Heart right ventricle (tissue), 16 donors: ENCODE measurements around the gene EEFSEC. TPM values are rescaled to one million over a fixed set of nuclear protein-coding genes. Genes with fewer than 3 reads are reported as not detected.

Experiments used
- ATAC-seq, 8 donors: fragments of 200-7000 bp; cut with Tn5 transposase; one replicate each; pipeline ENCODE4 v1.9.1; 2020; ENCODE audit warnings: mild to moderate bottlenecking in 8 of 8, moderate library complexity in 8 of 8, moderate number of reproducible peaks in 1 of 8
- DNase-seq, 2 donors: peaks; one replicate each; pipeline ENCODE4 v3.0.0-alpha.2; 2020
- H3K27ac ChIP-seq, 10 donors: fragments of 200-600 bp; sonication (generic) in 2 of 10; one replicate each; pipeline versions ENCODE4 v1.5.0 to v1.8.0; 2020 to 2022; ENCODE audit warnings: mild to moderate bottlenecking in 3 of 10
- H3K27me3 ChIP-seq, 7 donors: fragments of 200-600 bp; one replicate each; pipeline ENCODE4 v1.8.0; 2021 to 2022; ENCODE audit warnings: mild to moderate bottlenecking in 2 of 7
- H3K36me3 ChIP-seq, 9 donors: fragments of 200-600 bp; sonication (generic) in 1 of 9; one replicate each; pipeline versions ENCODE4 v1.5.0 to v1.8.0; 2020 to 2022; ENCODE audit warnings: mild to moderate bottlenecking in 2 of 9
- H3K4me1 ChIP-seq, 9 donors: fragments of 200-600 bp; sonication (generic) in 1 of 9; one replicate each; pipeline versions ENCODE4 v1.5.0 to v1.8.0; 2020 to 2022; ENCODE audit warnings: mild to moderate bottlenecking in 4 of 9
- H3K4me3 ChIP-seq, 10 donors: fragments of 200-600 bp; sonication (generic) in 2 of 10; one replicate each; pipeline versions ENCODE4 v1.5.0 to v1.8.0; 2020 to 2022; ENCODE audit warnings: mild to moderate bottlenecking in 7 of 10, moderate library complexity in 2 of 10
- H3K9me3 ChIP-seq, 11 donors: fragments of 200-600 bp in 10 of 11; sonication (generic) in 2 of 11; one replicate each; pipeline versions ENCODE4 v1.5.0 to v1.8.0; 2013 to 2022; ENCODE audit warnings: mild to moderate bottlenecking in 2 of 11, control low read depth in 1 of 11, moderate library complexity in 1 of 11
- WGBS, 2 donors: extraction: QIAGEN DNeasy Blood & Tissue Kit; methylation state at CpG; one replicate each; pipeline ENCODE4 v1.1.7; 2013; ENCODE audit warnings: inconsistent platforms in 1 of 2; 5-methylcytosine and 5-hydroxymethylcytosine counted together
- intact Hi-C, 10 donors: fragments of 100-400 bp; cut with DNase I; formaldehyde crosslinking; loops; one replicate each; pipeline versions ENCODE4 v1.11.1 to v1.14.2; 2022
- polyA plus RNA-seq, 2 donors: library from polyadenylated mRNA; stranded (reverse); fragments of 200-250 nt; gene quantifications; one replicate each; pipeline ENCODE4 v1.2.3, GENCODE V29; 2013
- total RNA-seq, 10 donors: library from RNA; stranded (reverse); fragmentation: NEBNext Ultra II Directional in 3 of 10; extraction: Animal tissue kit (Norgen Biotek cat#: 25700) in 3 of 10; gene quantifications; one replicate each; pipeline versions ENCODE4 v1.2.1 to v1.2.4, GENCODE V29; 2021 to 2023
- TF ChIP-seq, protein P1 (sequence below), 9 donors: fragments of 200-600 bp; sonication (generic) in 2 of 9; IDR thresholded peaks; one replicate each; pipeline versions ENCODE4 v1.5.0 to v1.8.0; 2021 to 2022; ENCODE audit warnings: antibody characterized with exemption in 9 of 9, mild to moderate bottlenecking in 5 of 9, moderate library complexity in 1 of 9
- donor health status: Arrhythmogenic right ventricular cardiomyopathy.
- donor health status: ischemic (EF 13 %, LVEDD 7.1; RV severe dilation, severe dysfunction).
- donor health status: healthy with polysubstance abuse.
- donor health status: DM: no; HTN: yes; CAD: no.
- donor health status: DM: no; HTN: no; CAD: no.
- donor health status: ischemic (EF 25% LVEDD 6.9; RV normal size, moderate dysfunction).
- donor health status: ischemic (EF 25% LVEDD 5.7; RV mildly dilated, moderate dysfunction).
- donor health status: healthy.
- donor health status: DM: yes; HTN: yes; CAD: no.
- donor health status: Ischemic cardiomyopathy.
- donor health status: ischemic (EF 35%, LVEDD 5.7; RV mildly dilated, moderate dysfunction).
- donor health status: nonischemic (EF 11% LVEDD 7.7; RV severe dilation, severe dysfunction).
- donor health status: DM: yes; HTN: yes; CAD: no.
- donor health status: PGD.
- donor health status: ischemic (EF 29% LVEDD 5.4; RV normal size, mild dysfunction).
- donor health status: nonischemic (EF 23%, LVEDD 6.1; RV moderate dilation, normal function).

EEFSEC gene
- total and polyA plus RNA-seq, 12 donors = 16.5 to 29.5 (median 25.0) TPM

DNA sequence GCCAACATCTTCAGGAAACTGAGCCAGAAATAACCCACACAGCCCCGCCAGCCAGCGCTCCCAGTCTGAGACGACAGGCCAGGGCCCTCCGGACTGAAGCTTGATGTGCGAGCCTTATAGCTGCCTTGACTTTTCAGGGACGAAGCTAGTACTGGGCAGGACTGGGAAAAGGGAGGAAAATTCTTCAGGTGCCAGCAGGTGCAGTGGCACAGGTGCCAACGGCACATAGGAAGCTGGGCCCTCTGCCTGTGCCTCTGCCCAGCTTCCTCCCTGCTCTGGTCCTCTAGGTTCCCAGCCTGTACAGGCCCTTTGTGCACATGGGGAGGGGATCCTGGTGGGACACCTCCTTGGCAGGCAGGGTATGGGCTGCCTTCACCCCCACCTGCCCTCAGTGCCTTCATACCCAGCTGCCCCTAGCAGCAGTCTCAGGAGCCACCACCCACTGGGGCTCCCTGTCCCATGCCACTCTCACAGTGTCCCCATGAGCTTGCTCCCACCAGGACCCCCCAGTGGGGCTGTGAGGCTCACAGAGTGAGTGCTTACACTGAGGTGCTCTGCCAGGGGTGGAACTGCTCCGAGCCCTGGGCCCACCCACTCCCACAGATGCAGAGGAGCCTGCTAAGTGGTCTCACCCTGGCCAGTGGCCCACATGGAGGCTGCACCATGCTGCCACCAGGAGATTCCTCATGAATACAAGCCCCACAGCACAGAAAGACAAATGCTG is 252.4 kb downstream of the EEFSEC start:
- WGBS, 2 donors = 95 to 97% methylated on average over 8 of the region's 8 CpGs
- Histone ChIP-seq H3K4me3 (no peak overlapping the region), H3K36me3 (peaks cover 0 to 6% (median 0%) of the 10 kb centered on the region in 9 donors), H3K9me3 (no peaks in the 10 kb centered on the region), H3K4me1 (peaks cover 0 to 25% (median 7%) of the 10 kb centered on the region in 9 donors), H3K27ac (no peak overlapping the region), H3K27me3 (no peaks in the 10 kb centered on the region)
- DNase-seq (no peak), ATAC-seq (no peak)
- intact Hi-C loops = no loop called here
- TF ChIP-seq, protein P1, sequence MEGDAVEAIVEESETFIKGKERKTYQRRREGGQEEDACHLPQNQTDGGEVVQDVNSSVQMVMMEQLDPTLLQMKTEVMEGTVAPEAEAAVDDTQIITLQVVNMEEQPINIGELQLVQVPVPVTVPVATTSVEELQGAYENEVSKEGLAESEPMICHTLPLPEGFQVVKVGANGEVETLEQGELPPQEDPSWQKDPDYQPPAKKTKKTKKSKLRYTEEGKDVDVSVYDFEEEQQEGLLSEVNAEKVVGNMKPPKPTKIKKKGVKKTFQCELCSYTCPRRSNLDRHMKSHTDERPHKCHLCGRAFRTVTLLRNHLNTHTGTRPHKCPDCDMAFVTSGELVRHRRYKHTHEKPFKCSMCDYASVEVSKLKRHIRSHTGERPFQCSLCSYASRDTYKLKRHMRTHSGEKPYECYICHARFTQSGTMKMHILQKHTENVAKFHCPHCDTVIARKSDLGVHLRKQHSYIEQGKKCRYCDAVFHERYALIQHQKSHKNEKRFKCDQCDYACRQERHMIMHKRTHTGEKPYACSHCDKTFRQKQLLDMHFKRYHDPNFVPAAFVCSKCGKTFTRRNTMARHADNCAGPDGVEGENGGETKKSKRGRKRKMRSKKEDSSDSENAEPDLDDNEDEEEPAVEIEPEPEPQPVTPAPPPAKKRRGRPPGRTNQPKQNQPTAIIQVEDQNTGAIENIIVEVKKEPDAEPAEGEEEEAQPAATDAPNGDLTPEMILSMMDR (IDR thresholded peaks at IDR 0.05) = no peak

DNA sequence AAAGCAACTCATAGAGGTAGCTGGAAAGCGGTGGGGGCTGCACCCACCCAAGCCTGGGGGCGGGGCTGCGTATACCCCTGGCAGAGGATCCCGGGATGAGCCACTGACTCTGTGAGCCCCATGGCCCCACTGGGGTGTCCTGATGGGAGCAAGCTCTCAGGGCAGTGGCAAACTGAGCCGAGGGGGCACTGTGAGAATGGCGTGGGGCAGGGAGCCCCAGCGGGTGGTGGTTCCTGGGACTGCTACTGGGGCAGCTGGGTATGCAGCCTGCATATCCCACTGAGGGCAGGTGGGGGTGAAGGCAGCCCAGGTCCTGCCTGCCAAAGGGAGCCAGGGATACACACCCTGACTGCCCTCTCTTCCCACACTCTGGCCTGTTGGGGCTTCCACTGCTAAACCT is 254.0 kb downstream of the EEFSEC start:
- no peak overlapping the region for H3K4me3 ChIP-seq
- peaks cover 0 to 24% (median 7%) of the 10 kb centered on the region in 9 donors for H3K4me1 ChIP-seq
- intact Hi-C loops = no loop called here
- H3K9me3 ChIP-seq = no peaks in the 10 kb centered on the region
- TF ChIP-seq, protein P1 (IDR thresholded peaks at IDR 0.05) = no peak
- WGBS, 2 donors = 96% methylated on average over 7 of the region's 7 CpGs
- peaks cover 0 to 6% (median 0%) of the 10 kb centered on the region in 9 donors for H3K36me3 ChIP-seq
- no peak for DNase-seq
- H3K27ac ChIP-seq = no peak overlapping the region
- ATAC-seq = no peak
- no peaks in the 10 kb centered on the region for H3K27me3 ChIP-seq

DNA sequence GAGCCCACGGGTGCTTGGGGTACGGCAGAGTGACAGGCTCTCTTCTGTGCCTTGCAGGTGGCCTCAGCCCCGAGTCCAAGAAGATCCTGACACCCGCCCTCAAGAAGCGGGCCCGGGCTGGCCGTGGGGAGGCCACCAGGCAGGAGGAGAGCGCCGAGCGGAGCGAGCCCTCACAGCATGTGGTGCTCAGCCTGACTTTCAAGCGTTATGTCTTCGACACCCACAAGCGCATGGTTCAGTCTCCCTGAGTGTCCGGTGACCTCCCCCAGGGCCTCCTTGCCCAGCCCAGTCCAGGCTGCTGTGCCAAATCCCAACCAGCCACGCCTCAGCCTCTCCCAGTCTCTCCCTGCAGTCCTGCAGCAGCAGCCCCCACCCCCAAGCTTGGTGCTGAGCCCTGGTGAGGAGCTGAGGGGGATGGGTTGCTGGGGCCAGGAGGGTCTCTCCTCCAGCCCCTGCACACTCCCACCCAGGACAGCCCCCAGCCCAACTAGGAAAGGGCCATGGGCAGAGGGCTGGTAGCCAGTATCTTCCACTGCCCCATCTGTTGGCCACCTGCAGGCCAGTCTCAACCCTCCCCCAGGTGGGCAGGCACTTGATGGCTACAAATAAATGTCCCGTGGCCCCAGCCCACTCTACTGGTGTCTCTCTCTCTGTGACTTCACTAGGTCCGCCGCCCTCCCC is 254.9 kb downstream of the EEFSEC start:
- Histone ChIP-seq H3K4me3 (no peak overlapping the region), H3K9me3 (no peaks in the 10 kb centered on the region), H3K27me3 (no peaks in the 10 kb centered on the region), H3K4me1 (peaks cover 0 to 21% (median 7%) of the 10 kb centered on the region in 9 donors), H3K36me3 (peaks cover 0 to 6% (median 0%) of the 10 kb centered on the region in 9 donors), H3K27ac (no peak overlapping the region)
- intact Hi-C loops = no loop called here
- DNase-seq (no peak), ATAC-seq (no peak)
- 95 to 98% methylated on average over 19 of the region's 19 CpGs for WGBS, 2 donors
- TF ChIP-seq, protein P1 (IDR thresholded peaks at IDR 0.05) = no peak

DNA sequence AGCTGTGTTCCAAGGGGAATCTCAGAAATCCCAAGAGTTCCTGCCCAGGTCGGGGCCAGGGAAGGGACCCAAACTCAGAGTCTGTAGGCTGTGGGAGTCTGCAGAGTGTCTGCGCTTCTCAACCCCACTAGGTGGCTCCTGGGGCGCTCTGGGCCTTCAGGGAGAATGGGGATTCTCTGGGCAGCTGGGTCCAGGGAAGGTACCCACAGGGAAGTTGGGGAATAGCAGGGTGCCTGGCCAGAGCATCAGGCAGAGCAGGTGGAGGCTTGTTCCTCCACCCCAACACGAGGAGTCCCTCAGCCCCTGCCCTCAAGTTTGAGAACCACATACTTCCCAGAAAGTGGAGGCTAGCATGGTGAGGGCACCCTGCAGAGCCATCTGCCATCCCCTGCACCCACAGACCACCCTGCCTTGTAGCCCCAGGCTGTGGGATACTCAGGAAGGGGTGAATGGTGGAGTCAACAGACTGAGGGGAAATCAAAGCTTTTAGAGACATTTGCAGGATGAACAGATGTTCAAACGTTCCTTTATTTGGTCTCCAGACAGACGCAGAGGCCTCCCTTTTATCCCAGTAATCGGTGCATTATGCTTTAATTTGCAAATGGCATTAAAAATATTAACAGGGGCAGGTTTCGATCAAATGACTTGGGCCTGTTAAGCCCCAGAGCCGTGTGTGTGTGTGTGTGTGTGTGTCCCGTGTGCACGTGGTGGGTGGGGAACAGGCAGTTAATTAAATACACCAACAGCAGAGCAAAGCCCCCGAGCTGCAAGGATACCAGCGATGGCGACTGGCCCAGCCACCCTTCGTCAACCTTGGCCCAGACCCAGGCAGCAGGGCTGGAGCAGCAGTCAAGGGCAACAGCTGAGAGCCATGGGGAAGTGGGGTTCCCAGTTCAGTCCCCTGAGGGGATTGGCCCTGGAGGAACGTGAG is 255.7 kb downstream of the EEFSEC start:
- H3K4me3 ChIP-seq = no peak overlapping the region
- H3K9me3 ChIP-seq = no peaks in the 10 kb centered on the region
- H3K36me3 ChIP-seq = peaks cover 0 to 6% (median 0%) of the 10 kb centered on the region in 9 donors
- no peak overlapping the region for H3K27ac ChIP-seq
- intact Hi-C loops = no loop called here
- no peaks in the 10 kb centered on the region for H3K27me3 ChIP-seq
- DNase-seq (peak; percentile 38 to 48), ATAC-seq (peak in 5 of 8 donors; percentile 21 to 53 (median 38))
- peaks cover 0 to 20% (median 7%) of the 10 kb centered on the region in 9 donors for H3K4me1 ChIP-seq
- 64 to 65% methylated on average over 16 of the region's 16 CpGs for WGBS, 2 donors
- TF ChIP-seq, protein P1 (IDR thresholded peaks at IDR 0.05) = no peak
